ENCODE data around the gene TNFRSF14.

Gene TNFRSF14

GRCh38 chr1:2583871-2584351 is 27.7 kb downstream of the TNFRSF14 start:
- no peak for DNase-seq (ENCODE audit: extremely low read depth, insufficient read length)
- Histone ChIP-seq H3K4me3 (replicated peaks; ENCODE audit: low read depth, low read length) (no peak overlapping the region), H3K27me3 (replicated peaks; ENCODE audit: control insufficient read depth, insufficient read depth, low read length) (no peaks in the 10 kb centered on the region), H3K36me3 (ENCODE audit: control insufficient read depth, insufficient read depth, low read length) (peaks cover 3% of the 10 kb centered on the region)
- TF ChIP-seq CTCF (IDR thresholded peaks at IDR 0.05; ENCODE audit: insufficient read depth, low read length, poor library complexity, severe bottlenecking) = no peak

- peak overlapping the region; percentile 91 for H3K4me3 ChIP-seq (replicated peaks; ENCODE audit: low read depth, low read length)
Observed at GRCh38 chr1:2584686-2585317, 28.6 kb downstream of the TNFRSF14 start.

GRCh38 chr1:2585318-2586092 is 29.3 kb downstream of the TNFRSF14 start:
- Histone ChIP-seq H3K27me3 (replicated peaks; ENCODE audit: control insufficient read depth, insufficient read depth, low read length) (no peaks in the 10 kb centered on the region), H3K4me3 (replicated peaks; ENCODE audit: low read depth, low read length) (peak overlapping the region; percentile 91), H3K36me3 (ENCODE audit: control insufficient read depth, insufficient read depth, low read length) (peaks cover 3% of the 10 kb centered on the region)
- DNase-seq (ENCODE audit: extremely low read depth, insufficient read length) = peak; percentile 77
- peak; percentile 15 for TF ChIP-seq CTCF (IDR thresholded peaks at IDR 0.05; ENCODE audit: insufficient read depth, low read length, poor library complexity, severe bottlenecking)

More at GRCh38 chr1:2584686-2585317, 28.6 kb downstream of the TNFRSF14 start:
- Histone ChIP-seq H3K36me3 (ENCODE audit: control insufficient read depth, insufficient read depth, low read length) (peaks cover 3% of the 10 kb centered on the region), H3K27me3 (replicated peaks; ENCODE audit: control insufficient read depth, insufficient read depth, low read length) (no peaks in the 10 kb centered on the region)
- no peak for DNase-seq (ENCODE audit: extremely low read depth, insufficient read length)
- TF ChIP-seq CTCF (IDR thresholded peaks at IDR 0.05; ENCODE audit: insufficient read depth, low read length, poor library complexity, severe bottlenecking) = no peak

- no peak for TF ChIP-seq CTCF (IDR thresholded peaks at IDR 0.05; ENCODE audit: insufficient read depth, low read length, poor library complexity, severe bottlenecking)
- peak; percentile 96 for DNase-seq (ENCODE audit: extremely low read depth, insufficient read length)
- H3K4me3 ChIP-seq (replicated peaks; ENCODE audit: low read depth, low read length) = peak within 1 kb of the TSS; percentile 91
Observed at GRCh38 chr1:2586154-2587070, 30.2 kb downstream of the TNFRSF14 start, which contains the start of gene PRXL2B. Gene PRXL2B, plus strand, starts transcription at chr1:2586777. Its CDS starts 109 bp downstream, at chr1:2586886.

GRCh38 chr1:2587071-2587859 is 31.1 kb downstream of the TNFRSF14 start:
- H3K4me3 ChIP-seq (replicated peaks; ENCODE audit: low read depth, low read length) = peak overlapping the region; percentile 91
- no peak for TF ChIP-seq CTCF (IDR thresholded peaks at IDR 0.05; ENCODE audit: insufficient read depth, low read length, poor library complexity, severe bottlenecking)
- DNase-seq (ENCODE audit: extremely low read depth, insufficient read length) = peak; percentile 52
- H3K27me3 ChIP-seq (replicated peaks; ENCODE audit: control insufficient read depth, insufficient read depth, low read length) = no peaks in the 10 kb centered on the region
- H3K36me3 ChIP-seq (ENCODE audit: control insufficient read depth, insufficient read depth, low read length) = peaks cover 3% of the 10 kb centered on the region

More at GRCh38 chr1:2586154-2587070, 30.2 kb downstream of the TNFRSF14 start, which contains the start of gene PRXL2B:
- peaks cover 3% of the 10 kb centered on the region for H3K36me3 ChIP-seq (ENCODE audit: control insufficient read depth, insufficient read depth, low read length)
- no peaks in the 10 kb centered on the region for H3K27me3 ChIP-seq (replicated peaks; ENCODE audit: control insufficient read depth, insufficient read depth, low read length)

Measured in GM06990 (cell line).